ENCODE data around the gene DSC1.

DNA sequence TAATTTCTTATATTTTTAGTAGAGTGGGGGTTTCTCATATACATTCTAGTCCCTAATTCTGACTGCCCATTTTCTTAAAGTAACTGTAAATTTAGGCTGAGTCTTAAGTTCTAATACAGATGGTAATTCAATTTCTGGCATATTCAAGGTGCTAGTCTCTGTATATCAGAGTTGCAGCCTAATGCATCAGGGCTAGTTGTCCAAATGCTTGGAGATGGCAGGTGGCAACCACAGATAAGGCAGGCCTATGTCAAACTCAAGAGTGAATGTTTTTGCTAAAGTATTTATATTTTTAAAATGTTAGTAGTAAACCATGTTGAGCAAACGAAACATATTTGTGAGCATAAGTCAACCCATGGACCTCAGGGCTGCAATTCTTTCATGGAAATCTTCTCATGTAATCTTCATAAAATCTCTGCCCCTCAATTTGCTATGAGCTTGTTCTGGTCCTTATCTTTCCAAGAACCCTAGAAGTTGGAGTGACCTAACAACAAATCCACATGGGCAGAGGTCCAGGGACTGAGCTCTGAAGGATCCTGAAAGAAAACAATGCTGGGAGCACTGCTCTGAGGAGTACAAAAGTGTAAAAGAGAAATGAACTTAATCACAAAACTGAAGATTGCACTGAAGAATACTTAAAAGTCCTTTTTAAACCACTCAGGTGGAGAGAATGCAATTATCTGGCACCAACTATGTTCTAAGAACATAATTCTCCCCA, 33.1 kb downstream of the DSC1 start:
- TF ChIP-seq, protein P1, sequence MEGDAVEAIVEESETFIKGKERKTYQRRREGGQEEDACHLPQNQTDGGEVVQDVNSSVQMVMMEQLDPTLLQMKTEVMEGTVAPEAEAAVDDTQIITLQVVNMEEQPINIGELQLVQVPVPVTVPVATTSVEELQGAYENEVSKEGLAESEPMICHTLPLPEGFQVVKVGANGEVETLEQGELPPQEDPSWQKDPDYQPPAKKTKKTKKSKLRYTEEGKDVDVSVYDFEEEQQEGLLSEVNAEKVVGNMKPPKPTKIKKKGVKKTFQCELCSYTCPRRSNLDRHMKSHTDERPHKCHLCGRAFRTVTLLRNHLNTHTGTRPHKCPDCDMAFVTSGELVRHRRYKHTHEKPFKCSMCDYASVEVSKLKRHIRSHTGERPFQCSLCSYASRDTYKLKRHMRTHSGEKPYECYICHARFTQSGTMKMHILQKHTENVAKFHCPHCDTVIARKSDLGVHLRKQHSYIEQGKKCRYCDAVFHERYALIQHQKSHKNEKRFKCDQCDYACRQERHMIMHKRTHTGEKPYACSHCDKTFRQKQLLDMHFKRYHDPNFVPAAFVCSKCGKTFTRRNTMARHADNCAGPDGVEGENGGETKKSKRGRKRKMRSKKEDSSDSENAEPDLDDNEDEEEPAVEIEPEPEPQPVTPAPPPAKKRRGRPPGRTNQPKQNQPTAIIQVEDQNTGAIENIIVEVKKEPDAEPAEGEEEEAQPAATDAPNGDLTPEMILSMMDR (IDR thresholded peaks at IDR 0.05) = no peak
- no peak for TF ChIP-seq POLR2A (IDR thresholded peaks at IDR 0.05)
- TF ChIP-seq POLR2AphosphoS5 (IDR thresholded peaks at IDR 0.05) = no peak
